ENCODE measurements around the gene ZNF212.
"Not testable (repeated sequence)": the region's sequence is repeated elsewhere in the genome, so short reads cannot be mapped to it uniquely, and the experiment has no call there.

The ZNF212 gene

DNA sequence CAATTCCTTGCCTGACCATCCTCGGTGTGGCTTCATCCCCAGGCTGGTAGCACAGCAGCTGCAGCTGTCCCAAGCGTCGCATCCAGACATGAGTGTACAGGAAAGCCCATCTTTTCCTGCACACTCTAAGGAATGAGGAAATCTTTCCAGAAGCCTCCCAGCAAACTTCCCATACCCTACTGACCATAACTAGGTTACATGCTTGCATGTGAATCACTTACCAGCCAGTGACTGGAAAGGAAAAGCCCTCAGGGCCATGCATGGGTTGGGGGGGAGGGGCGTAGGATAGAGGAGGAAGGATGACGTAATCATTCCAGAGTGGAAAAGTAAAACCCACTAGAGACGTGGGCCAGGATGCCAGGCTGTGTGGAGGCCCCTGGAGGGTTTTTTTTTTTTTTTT lies 18.9 kb upstream of the ZNF212 start:
- no peak for DNase-seq

DNA sequence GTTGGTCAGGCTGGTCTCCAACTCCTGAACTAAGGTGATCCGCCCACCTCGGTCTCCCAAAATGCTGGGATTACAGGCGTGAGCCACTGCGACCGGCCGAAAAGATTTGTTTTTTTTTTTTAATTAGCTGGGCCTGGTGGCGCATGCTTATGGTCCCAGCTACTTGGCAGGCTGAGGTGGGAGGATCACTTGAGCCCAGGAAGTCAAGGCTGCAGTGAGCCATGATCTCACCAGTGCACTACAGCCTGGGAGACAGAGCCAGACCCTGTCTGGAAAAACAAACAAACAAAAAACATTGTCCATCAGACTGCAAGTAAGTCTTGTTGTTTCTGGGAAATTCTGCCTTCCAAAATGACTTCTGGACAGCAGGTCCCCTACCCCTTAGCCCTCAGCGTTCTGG lies 16.3 kb upstream of the ZNF212 start:
- no peak for DNase-seq

DNA sequence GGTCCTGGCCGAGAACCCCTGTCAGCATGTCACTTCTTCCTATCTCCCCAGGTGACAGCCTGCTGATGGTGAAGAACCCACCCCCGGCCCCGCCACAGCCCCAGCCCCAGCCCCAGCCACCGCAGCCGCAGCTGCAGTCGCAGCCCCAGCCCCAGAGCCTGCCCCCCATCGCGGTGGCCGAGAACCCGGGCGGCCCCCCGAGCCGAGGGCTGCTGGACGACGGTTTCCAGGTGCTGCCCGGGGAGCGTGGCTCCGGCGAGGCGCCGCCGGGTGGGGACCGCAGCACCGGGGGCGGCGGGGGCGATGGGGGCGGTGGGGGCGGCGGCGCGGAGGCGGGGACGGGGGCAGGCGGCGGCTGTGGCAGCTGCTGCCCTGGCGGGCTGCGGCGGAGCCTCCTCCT lies 15.7 kb upstream of the ZNF212 start:
- DNase-seq: no peak

DNA sequence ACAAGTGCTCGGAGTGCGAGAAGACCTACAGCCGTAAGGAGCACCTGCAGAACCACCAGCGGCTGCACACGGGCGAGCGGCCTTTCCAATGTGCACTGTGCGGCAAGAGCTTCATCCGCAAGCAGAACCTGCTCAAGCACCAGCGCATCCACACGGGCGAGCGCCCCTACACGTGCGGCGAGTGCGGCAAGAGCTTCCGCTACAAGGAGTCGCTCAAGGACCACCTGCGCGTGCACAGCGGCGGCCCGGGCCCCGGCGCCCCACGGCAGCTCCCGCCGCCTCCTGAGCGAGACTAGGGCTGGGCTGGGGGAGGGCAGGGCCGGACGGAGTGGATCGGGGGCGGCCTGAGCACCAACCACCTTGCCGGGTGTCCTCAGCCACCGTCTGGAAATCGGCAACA lies 15.1 kb upstream of the ZNF212 start:
- DNase-seq: no peak

DNA sequence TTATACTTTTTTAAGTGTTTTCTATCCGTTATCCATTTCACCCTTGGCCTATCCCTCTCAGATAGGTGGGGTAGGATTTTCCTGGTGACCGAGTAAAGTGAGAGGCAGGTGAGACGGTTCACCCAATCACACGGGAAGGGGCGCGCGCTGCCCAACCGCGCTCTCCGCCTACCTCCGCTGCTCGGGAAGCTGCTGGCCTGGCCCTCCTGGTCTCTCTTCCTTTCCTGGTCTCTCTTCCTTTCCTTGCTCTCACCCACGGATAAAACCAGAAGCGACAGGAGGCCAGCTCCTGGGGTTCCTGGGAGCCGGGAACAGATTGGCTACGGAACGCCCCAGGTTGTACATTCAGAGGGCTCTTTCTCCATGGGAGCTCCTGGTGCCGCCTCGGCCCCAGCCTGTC lies 14.3 kb upstream of the ZNF212 start:
- no peak for DNase-seq

DNA sequence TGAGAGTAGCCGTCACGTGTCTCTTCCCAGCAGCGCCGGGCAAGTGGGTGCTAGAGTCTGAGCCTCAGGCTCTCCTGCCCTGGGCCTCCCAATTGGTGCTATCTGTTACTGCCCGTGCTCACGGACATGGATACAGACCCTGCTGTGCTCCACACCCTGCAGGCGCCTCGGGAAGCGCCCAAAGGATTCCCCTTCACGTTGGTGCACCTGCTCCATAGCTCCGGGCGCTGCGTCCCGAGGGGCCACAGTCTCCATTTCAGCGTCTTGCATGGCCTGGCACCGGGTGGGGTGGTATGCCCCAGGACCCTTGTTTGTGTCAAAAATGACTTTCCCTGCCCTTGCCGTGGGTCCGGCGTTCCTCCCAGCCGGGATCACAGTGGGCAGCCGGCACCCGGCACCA lies 13.8 kb upstream of the ZNF212 start:
- DNase-seq: no peak

DNA sequence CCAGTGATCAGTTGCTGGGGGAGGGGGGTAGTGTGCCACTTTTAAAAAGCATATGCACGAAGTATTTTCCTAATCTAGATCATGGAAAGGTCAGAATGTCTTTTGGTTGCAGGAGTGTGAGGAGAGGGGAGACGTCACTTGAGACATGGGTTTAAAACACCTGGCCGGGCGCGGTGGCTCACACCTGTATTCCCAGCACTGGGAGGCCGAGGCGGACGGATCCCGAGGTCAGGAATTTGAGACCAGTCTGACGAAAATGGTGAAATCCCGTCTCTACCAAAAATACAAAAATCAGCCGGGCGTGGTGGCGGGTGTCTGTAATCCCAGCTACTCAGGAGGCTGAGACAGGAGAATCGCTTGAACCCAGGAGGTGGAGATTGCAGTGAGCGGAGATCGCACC lies 13.1 kb upstream of the ZNF212 start:
- DNase-seq: not testable (repeated sequence)

DNA sequence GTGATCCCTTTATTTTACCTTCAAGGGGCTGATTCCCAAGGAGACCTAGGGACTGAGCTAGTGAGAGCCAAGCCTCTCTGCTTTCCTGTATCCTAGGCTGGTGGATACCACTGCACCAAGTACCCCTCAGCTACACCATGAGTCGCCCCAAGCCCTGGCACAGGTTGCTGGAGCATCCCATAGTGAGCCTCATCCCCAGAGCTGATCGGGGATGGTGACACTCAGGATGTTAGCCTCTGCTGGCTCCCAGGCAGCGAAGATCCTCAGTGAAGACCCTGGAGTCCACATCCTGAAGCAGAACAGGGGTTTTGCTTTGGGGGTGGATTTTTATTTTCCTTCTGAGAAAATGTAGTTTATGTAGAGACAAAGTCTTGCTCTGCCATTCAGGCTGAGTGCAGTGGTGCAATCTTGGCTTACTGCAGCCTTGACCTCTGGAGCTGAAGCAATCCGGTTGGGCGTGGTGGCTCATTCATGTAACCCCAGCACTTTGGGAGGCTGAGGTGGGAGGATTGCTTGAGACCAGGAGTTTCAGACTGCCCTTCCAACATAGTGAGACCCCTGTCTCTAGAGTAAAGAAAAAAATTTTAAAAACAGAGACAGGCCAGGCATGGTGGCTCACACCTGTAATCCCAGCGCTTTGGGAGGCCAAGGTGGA lies 12.5 kb upstream of the ZNF212 start:
- no peak for DNase-seq

DNA sequence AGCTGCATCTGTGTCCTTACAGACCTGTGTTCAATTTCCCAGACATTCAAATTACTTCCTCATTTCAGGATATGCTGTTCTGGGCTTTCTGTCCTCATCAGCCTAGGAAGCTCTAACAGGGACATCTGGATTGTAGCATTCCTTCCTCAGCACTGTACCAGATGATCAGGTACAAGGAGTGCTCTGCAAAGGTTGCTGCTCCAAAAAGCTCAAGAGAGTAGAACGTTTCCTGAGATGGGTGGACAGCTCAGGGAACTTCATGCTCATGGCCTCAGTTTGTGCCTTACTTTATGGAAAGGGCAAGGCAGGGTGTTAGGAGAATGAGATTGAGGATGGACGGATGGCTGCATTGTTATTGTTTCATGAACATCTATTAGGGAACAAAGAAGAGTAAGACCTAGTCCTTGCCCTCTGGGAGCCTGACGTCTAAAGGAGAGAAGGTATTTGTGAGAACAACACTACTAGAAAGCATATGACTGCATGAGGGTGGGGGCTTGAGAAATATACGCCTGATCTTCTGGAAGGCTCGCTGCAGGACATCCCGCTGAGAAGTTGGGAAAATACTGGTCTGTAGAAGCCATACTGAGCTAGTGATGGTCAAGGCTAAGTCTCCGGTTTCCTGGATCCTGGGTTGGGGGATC lies 10.5 kb upstream of the ZNF212 start:
- DNase-seq: no peak

DNA sequence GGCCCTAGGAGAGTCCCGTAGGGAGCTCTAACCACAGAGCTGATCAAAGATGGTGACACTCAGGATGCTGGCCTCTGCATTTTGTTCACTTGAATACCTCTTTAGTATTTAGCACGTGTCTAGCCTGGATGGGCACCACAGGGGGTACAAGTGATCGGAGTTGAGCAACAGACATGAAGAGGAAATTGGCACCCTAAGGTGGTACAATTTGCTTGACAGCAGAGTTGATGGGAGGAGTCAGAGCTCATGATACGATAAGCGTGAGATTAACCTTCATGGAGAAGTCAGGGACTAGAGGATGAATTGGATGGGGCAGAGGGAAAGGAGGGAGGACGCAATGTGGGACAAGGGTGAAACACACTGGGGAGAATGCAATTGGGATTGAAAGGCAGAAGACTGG lies 9.9 kb upstream of the ZNF212 start:
- no peak for DNase-seq

DNA sequence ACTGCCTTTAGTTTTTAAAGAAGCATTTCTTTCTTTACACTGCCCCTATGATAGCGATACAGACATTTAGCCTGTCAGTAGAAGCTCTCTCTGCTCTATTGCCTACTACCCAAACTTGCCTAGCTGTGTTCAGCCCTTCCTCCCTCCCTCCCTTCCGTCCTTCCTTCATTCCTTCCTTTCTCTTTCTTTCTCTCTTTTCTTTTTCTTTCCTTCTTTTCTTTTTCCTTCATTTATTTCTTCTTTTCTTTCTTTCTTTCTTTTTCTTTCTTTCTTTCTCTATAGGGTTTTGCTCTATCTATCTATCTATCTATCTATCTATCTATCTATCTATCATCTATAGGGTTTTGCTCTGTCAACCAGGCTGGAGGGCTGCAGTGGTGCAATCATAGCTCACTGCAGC lies 7.1 kb upstream of the ZNF212 start:
- no peak for DNase-seq

DNA sequence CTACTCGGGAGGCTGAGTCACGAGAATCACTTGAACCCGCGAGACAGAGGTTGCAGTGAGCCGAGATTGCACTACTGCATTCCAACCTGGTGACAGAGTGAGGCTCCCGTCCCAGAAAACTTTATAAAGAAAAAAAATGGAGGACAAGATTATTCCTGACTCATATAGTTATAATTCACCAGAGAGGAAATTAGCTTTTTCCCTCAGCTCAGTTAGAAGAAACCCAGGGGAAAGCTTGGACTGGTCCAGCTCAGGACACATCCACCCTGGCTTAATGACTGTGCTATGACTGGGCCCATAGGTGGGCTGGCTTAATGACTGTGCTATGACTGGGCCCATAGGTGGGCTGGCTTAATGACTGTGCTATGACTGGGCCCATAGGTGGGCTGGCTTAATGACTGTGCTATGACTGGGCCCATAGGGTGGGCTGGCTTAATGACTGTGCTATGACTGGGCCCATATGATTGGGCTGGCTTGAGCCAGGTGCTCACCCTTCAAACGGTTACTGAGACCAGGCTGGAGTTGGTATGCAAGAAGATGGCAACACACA lies 5.7 kb upstream of the ZNF212 start:
- DNase-seq: not testable (repeated sequence)

DNA sequence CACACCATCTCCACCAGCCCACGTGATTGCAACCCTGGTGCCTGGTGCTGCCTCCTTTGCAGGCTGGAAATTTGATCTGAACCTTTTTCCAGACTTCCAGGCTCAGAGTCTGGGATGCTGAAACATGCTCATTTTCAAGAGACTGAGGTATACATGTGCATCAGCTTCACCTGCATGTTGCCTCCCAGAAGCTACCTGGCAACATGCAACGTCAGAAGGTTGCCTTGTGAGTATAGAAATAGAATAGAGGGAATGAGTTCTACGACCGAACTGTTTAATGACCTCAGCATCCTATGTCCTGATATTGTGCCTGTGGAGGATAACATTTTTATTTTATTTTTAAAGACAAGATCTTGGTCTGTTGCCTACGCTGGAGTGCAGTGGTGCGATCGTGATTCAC lies 1.9 kb upstream of the ZNF212 start:
- DNase-seq: no peak

DNA sequence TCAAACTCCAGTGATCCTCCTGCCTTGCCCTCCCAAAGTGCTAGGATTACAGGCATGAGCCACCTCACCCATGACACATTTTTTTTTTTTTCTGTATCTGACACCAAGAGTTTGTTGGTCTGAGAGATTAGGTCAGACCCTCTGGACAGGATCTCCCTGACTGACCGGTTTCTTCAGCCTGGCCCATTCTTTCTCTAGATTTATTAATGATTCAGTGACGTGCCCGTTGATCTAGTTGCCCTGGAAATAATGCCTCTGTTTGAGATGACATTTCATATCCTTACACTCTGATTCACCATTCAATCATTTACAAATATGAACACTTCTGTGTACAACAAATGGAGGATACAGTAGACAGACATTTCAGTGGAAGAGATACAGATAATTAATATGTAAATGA lies 1.4 kb upstream of the ZNF212 start:
- DNase-seq: no peak

DNA sequence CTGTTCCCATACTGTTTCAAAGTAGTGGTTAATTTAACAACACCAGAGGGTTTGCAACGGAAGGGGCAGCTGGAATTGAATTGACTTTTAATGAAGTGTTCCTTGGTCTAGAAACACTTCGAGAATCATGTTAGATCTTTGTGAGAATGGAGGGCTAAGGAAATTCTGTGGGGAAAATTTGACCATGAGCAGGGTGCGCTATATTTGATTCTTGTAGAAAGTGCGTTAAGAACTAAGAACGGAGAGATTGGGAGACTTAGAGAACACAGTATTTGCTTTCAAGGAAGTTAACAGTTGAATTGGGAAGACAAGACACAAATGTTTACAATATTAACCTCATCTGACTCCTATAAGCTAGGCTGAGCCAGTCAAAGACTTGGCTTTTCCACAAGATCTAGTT lies 1.2 kb downstream of the ZNF212 start:
- no peak for DNase-seq

DNA sequence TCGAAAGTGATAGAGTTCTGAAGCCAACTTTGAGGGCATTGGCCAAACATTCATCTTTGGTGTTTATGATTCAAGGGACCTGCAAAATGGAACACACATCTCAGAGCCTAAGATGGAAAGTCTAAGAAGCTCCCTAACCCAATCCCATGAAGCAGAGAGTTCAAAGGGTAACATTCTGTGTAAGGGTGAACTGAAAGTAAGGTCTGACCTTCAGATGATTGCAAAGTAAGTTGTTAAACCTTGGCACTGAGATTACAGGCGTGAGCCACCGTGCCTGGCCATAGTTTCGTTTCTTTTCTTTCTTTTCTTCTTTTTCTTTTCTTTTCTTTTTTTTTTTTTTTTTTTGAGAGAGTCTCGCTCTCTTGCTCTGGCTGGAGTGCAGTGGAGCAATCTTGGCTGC lies 2.2 kb downstream of the ZNF212 start:
- DNase-seq: no peak

DNA sequence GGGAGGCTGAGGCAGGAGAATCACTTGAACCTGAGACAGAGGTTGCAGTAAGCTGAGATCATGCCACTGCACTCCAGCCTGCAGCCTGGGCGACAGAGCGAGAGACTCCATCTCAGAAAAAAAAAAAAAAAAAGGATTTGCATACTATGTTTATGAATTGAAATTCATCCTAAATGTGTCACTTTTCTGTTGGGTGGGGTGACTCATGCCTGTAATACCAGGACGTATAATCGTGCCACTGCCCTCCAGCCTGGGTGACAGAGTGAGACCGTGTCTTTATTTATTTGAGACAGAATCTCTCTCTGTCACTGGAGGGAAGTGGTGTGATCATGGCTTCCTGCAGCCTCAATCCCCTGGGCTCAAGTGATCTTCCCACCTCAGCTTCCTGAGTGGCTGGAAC lies 5.8 kb downstream of the ZNF212 start:
- no peak for DNase-seq

DNA sequence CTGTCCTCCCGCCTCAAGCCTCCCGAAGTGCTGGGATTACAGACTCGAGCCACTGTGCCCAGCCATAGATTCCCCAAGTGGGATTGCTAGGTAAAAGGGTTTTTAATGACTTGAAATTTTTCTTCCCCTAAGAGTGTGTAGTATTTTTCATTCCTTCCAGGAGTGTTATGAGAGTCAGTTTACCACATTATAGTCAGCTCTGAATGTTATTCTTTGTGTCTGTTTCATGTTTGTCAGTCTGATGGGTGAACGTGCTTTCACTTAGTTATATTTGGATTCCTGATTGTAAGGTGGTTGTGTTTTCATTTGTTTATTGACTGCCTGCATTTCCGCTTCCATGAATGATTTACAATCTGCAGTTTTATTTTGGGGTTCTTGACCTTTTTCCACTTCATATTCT lies 6.3 kb downstream of the ZNF212 start:
- DNase-seq: no peak

DNA sequence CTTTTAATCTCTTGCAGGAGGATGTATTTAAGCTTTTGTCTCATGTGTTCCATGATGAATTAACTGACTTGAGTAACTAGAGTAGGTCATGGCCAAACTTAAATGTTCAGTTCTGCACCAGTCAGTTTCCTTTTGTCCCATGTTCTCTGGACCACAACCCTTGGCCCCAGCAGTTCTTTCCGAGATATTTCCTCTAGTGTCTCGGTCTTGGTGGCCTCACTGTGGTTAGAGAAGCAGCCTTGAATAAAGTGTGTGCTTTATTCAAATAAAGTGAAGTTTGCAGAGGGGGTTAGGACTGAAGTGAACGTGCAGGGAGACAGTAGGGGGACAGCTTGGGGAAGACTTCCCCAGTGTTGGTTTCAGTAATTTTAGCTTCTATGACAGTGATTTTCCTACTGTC lies 9.3 kb downstream of the ZNF212 start:
- DNase-seq: no peak

DNA sequence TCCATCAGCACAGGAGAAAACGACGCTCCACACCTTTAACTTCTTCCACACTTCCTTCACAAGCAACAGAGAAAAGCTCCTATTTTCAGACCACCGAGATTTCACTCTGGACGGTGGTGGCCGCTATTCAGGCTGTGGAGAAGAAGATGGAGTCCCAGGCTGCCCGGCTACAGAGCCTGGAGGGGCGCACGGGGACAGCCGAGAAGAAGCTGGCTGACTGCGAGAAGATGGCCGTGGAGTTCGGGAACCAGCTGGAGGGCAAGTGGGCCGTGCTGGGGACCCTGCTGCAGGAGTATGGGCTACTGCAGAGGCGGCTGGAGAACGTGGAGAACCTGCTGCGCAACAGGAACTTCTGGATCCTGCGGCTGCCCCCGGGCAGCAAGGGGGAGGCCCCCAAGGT lies 10.7 kb downstream of the ZNF212 start:
- not testable (repeated sequence) for DNase-seq

DNA sequence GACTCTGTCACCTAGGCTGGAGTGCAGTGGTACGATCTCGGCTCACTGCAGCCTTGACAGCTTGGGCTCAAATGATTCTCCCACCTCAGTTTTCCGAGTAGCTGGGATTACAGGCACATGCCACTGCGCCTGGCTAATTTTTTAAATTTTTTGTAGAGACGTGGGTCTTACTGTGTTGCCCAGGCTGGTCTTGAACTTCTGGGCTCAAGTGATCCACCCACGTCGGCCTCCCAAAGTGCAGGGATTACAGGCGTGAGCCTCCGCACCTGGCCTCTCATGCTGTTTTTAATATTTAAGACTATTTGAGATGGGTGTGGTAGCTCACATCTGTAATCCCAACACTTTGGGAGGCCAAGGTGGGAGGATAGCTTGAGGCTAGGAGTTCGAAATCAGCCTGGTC lies 12.1 kb downstream of the ZNF212 start:
- DNase-seq: not testable (repeated sequence)

DNA sequence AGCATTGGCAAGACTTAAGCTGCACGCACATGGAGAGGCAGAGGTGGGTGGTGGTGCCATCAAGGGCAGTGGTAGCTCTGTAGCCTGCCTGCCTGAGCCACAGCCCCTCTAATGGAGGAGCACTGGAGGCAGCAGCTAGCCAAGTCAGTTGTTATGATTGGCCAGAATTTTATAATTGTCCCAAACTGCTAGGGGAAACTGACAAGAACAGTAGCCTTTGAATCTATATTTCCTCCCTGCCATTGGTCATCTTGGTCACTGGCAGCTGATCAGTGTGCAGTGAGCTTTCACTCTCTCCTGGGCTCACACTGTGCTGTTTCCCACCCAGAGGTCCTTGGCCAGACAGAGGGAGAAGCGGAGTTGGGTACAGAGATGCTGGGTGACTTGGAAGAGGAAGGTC lies 12.9 kb downstream of the ZNF212 start:
- no peak for DNase-seq

DNA sequence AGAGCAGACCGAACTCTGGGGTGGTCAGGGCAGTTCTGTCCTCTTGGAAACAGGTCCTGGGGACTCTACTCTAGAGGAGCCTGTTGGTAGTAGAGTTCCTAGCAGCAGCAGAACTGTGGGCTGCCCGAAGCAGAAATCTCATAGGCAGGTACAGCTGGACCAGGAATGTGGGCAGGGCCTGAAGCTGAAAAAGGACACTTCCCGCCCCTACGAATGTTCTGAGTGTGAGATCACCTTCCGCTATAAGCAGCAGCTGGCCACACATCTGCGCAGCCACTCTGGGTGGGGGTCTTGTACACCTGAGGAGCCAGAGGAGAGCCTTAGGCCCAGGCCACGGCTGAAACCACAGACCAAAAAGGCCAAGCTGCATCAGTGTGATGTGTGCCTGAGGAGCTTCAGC lies 14.2 kb downstream of the ZNF212 start:
- DNase-seq: no peak

DNA sequence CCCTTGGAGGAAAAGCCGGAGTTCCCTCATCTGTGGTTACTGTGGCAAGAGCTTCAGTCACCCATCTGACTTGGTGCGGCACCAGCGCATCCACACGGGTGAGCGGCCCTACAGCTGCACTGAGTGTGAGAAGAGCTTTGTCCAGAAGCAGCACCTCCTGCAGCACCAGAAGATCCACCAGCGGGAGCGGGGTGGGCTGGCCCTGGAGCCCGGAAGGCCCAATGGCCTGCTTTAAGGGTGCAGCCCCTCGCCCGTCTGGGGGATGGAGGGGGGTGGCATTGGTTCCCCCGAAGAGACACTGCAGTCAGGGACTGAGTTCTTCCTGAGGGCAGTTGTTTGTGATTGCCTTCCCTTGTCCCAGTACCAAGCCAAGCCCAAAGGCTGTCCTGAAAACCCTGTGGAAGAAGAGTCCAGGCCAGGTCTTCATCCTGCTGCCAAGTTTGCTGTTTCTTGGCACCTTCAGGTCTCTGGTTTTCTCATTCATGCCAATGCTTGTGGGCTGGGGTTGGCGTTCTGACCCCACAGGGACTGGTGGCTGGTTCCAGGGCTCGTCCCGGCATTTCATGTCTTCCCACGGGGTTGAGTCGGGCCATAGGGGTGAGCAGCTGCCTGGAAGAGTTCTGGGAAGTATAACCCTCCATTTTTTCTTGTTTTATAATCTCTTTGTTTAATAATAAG lies 14.9 kb downstream of the ZNF212 start:
- DNase-seq: no peak

Measured in CD4-positive, alpha-beta T cell treated with Interleukin-17A for 1 hour (primary cell).